GM19328 (cell line): Measurements from ENCODE around the gene ANKRD29.

Experiments used
- ATAC-seq: cut with Tn5 transposase; IDR thresholded peaks from one replicate; pipeline ENCODE4 v1.9.1; 2021; ENCODE audit warnings: mild to moderate bottlenecking, moderate library complexity; ENCODE audit not compliant: unreplicated experiment

Gene ANKRD29, protein sequence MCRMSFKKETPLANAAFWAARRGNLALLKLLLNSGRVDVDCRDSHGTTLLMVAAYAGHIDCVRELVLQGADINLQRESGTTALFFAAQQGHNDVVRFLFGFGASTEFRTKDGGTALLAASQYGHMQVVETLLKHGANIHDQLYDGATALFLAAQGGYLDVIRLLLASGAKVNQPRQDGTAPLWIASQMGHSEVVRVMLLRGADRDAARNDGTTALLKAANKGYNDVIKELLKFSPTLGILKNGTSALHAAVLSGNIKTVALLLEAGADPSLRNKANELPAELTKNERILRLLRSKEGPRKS

DNA sequence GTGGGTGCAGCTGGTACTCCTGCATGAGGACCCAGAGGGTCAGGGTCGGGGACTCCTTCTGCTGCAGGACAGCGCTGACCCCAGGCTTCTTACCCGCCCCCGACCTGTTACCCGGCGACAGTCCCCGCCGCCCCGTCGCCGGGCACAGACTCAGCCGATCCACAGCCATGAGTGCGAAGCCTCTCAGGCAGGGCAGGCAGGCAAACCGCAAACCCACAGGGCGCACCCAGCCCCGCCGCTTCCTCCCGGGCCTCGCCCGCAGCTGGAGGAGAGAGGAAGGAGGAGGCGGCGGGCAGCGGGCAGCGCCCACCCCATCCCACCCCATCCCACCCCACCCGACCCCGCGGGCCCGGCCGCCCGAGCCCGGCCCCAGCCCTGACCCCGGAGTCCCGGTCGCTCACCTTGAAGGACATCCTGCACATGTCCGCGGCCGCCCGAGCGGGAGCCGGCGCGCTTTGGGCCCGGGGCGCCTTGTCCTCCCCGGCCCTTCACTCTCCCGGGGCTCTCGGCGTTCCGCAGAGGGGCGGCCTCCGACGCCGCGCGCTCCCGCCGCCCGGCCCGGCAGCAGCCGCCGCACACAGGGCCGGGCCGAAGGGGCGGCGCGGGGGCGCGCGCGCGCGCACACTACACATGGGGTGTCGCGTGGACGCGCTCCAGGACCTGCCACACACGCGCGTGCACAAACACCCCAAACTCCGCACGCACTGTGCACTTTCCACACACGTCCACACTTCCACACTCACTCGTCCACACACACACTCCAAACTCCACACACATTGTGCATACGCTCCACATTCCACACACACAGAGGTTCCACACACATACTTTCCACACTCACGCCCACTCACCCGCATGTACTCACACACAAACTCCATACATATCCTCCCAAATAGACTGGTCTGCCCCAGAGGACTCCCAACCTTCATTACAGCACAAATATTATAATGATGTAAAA lies at the start of gene ANKRD29:
TSS of gene ANKRD29 (minus strand) at position 603 of the 955 bp plus-strand sequence. CDS start at position 422, 181 bp downstream.
- ATAC-seq = no peak

DNA sequence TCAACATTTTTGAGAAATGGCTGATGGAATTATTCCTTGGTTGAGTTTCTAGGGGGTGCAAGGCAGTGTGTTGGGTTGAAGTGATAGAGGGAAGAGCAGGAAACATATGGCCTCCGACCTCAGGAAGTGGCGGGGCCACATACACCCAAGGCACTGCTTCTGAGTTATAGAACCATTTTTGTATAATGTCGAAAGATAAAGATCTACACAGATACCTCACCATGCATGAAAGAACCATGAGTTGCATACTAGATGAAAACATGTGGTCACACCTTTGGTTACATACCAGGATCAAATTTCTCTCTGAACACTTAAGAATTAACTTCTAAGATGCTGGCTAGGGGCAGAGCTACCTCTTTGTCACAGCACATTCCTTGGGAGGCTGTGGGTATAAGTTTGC lies 49.7 kb upstream of the ANKRD29 start:
- ATAC-seq = no peak

DNA sequence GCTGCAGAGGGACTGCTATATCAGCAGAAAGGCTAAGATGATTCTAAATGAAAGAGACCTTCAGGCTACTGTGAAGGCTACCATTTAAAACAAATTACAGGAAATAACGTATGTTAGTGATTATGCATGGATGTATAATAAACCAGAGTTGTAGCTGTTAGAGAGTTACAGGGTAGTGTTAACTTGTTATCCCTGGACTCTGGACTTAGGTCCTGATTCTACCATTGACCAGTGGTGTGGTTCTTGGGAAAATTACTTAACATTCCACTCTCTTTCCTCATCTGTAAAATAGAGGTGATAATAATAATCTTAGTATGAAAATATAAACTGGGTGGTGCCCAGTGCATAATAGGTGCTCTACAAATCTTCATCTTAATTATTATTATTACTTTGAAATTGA lies 48.7 kb upstream of the ANKRD29 start:
- no peak for ATAC-seq

DNA sequence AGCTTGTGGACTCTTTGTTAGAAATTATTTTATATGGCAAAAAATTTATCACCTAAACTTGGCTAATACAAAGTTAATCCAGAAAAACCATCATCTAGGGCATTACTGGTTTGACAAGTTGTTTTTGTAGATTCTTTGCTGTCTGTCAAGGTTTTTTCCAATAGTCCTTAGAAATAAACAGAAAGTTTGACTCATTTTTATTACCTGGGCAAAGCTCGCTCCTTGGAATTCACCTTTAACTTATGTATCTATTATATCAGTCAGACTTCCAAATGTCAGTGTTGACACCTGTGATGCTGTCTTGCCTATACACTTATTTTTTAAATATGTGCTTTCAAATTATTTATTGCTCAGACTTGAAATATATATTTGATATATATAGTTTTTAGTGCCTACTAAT lies 48.2 kb upstream of the ANKRD29 start:
- no peak for ATAC-seq

DNA sequence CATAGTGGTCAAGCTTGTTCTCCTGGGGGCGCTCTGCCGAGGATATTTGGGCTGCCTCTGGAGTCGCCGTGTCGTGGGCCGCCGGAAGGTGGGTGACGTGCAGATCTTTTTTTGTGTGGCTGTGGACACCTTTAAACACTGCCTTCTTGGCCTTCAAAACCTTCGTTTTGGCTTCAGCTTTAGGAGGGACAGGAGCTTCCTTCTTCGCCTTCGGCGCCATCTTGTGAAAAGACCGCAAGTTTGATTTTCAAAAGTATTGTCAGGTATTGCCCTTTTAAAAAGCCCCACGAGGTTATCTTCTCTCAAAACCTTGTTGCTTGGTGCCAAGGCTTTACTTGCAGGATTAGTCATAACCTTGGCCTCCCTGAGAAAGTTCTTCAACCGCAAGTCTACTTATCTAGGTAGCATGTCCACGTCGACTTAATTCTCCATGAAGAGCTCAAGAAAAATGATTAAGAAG lies 47.4 kb upstream of the ANKRD29 start:
- no peak for ATAC-seq

DNA sequence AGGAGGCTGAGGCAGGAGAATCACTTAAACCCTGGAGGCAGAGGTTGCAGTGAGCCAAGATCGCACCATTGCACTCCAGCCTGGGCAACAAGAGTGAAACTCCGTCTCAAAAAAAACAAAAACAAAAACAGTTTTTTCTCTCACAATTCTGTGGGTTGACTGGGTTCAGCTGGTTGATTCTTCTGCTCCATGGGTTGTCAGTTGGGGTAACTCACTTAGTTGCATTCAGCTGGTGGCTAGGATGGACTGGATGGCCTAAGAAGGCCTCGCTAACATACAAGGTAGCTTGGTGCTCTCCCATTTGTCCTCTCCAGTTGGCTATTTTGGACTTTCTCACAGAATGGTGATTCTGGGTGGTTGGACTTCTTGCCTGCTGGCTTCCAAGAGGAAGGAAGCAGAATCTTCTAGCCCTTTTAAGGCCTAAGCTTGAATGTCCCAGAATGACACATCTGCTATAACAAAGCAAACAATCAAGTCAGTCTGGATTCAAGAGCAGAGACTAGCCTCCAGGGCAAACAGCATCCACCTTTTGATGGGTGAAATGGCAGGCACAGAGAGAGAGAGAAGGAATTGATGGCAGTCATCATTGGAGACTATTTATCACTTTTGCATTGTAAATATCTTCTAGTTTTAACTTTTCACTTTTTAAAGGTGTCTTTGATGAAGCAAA lies 44.4 kb upstream of the ANKRD29 start:
- ATAC-seq = no peak

DNA sequence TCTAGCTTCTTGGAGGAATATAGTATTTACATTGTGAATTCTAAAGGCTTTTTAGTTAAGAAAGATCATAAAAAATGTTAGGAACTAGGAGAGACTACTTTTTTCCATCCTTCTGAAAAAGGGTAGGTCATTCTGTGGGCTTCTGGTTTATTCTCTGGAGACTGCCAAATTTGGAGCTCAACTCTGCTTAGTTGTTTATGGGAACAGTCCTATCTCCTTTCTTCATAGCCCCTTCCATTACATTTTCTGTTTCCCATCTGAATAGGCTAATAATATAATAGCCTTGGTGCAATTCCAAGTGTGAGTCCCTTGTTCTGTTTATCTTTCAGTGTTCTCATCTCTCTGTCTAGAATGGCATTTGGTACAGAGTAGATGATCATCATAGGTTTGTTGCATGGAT lies 42.1 kb upstream of the ANKRD29 start:
- no peak for ATAC-seq

DNA sequence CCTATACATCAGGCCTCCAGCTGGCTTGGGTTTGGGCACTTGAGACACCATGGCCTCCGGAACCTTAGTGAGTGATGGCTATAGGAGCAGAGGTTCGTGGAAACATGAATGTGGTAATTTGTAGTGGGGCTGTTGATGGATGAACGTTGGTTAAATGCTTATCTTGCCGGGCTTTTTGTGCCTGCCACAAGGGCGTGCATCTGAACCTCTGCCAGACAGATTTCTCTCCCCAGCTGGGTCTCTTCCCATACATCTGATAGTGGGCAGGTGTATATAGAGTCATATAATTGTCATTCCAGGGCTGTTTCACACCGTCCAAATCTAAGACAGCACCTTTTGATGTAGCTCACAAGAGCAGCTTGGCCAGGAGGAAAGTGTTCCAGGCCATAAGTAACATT lies 41.3 kb upstream of the ANKRD29 start:
- no peak for ATAC-seq

DNA sequence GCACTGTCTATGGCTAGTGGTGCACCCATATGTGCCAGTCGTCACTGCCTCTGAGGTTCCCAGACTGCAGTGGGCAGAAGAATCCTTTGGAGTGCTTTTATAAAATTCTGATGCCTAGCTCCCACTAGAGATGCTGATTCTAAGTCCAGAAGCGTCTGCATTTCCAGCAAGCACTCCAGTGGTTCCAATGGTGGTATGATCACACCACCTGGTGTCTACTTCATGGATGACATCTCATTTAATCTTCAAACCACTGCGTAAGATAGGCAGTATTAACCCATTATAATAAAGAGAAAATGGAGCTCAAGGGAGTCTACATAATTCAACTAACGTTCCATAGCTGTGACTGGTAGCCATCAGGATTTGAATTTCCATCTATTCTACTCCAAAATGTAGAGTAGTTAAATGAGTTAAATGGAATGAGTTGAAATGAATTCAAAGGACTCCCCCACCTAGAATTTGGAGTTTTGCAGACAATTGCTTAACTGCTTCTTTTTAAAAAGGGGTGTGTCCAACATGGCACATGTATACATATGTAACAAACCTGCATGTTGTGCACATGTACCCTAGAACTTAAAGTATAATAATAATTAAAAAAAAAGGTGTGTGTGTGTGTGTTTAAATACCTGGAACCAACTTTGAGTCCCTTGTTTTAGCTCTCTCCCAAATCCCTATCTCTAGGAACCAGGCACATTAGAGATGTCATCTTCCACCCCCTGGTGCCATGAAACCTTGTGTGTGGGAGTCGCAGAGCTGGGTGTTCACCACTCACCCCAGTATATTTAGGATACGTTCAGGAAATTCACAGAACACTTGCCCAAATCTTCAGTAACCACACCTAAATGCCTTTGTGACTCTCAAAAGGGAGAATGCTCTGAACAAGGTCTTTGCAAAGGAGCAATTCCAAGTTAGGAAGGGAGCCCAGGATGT lies 40.6 kb upstream of the ANKRD29 start:
- no peak for ATAC-seq

DNA sequence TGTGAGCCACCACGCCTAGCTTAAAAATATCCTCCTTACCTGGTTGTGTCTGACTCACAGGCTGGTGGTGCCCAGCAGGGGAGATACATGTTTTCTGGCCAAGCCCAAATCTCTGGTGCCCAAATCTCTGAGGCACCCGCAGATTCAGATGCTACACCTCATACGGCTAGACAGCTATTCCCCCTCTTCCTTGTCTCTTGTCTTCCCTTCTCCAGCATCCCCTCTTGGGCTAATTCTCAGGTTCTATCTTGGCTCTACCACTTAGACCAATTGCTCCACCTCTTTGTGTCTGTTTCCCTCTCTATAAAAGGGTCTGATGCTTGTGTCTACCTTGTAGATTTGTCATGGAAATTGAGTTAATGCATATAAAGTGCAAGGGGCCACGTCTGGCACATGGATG lies 39.9 kb upstream of the ANKRD29 start:
- ATAC-seq = no peak

DNA sequence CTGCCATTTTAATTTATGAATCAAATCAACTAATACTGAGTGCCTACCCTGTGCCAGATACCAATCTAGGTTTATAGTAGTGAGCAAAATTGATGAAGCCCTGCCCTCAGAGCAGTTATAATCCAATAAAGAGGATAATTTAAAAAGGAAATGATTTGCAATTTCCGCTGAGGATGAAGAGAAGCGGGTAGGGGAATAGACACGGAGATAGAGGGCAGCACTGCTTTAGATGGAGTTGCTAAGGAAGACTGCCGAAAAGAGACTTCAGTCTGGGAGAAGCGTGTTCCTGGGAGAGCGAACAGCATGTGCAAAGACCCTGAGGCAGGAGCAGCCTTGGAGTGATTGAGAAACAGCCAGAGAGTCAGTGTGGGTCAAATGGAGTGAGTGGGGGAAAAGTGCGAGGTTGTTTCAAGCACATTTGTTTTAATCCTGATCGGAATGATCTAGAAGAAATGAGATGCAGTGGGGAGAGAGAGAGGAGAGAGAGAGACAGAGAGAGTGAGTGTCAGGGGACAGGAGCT lies 38.9 kb upstream of the ANKRD29 start:
- ATAC-seq = no peak

DNA sequence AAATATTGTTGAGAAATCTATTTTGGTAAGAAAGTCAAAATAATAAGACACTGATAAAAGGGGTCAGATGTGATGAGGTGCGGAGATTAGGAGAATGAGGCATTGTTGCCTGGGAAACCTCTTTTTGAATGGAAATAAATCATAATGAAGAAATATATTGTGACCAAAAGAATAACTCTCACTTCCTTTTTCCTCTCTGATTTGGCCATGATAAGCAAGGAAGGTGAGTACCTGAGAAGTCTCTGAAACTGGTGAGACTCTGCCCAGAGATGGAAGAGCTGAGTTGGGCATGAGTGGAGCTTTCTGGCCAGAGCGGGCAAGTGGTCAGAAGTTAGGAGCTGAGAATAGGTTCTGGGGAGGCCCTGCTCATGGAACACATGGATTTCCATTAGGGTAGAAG lies 38.3 kb upstream of the ANKRD29 start:
- no peak for ATAC-seq

DNA sequence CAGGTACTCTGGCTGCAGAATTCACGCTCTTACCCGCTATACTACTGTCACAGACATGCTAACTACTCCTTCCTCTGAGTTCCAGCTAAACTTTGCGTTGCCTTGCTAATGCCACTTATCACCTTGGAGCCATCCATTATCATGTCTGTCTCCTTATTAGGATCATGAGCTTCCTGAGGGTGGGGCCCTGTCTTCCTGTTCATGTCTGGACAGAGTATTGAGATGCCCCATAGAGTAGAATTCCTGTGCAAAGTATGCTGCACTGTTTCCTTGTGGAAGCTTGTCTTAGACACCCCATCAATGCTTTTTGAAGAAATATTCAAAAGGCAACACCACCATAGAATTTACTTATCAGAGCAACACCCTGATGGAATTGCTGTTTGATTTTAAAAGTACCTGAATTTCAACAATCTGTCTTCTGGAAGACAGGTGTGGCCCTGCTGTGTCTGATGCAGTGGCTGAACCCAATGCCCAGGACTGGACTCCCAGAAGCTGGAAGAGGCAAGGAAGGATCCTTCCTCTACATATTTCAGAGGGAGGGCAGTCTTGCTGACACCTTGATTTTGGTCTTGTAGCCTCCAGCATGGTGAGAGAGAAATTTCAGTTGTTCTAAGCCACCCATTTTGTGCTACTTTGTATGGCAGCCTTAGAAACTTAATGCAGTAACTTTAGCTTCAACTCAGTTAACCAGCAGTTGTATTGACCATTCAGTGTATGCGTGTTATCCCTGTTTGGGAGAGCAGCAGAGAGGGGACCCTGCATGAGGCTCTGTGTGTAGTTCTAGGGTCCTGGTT lies 32.1 kb upstream of the ANKRD29 start:
- no peak for ATAC-seq

DNA sequence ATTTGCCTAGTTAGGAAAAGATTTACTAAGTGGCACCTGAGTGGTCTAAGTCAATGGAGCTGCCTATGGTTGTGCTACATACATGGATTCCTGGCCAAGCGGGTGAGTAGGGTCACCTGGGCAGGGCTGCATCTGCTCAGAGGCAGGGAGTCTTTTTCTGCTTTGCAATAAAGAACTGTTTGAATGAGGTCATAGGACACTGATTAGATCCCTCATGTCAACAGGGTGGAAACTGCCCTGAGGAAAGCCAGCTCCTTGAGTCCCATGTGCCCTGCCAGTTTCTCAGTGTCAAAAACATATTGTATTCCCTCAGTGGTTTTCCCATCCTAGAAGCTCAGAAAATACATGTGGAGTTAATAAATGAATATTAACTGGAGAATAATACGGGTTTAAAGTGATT lies 31.1 kb upstream of the ANKRD29 start:
- ATAC-seq = no peak

DNA sequence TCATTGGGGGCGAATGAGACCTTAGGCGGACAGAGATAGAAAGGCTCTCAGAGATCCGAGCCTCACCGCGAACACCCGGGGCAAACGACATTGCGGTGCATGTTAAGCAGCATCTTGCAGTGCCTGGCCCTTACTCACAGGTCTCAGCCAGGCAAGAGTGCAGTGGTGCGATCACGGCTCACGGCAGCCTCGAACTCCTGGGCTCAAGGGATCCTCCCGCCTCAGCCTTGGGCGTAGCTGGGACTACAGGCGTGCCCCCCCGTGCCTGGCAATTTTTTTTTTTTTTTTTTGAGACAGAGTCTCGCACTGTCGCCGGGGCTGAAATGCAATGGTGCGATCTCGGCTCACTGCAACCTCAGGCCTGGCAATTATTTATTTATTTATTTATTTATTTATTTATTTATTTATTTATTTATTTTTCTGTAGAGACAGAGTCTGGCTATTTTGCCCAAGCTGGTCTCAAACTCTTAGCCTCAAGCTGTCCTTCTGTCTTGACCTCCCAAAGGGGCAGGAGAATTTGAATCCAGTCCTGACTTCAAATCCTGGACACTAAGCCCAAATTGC lies 27.9 kb upstream of the ANKRD29 start:
- ATAC-seq = no peak

DNA sequence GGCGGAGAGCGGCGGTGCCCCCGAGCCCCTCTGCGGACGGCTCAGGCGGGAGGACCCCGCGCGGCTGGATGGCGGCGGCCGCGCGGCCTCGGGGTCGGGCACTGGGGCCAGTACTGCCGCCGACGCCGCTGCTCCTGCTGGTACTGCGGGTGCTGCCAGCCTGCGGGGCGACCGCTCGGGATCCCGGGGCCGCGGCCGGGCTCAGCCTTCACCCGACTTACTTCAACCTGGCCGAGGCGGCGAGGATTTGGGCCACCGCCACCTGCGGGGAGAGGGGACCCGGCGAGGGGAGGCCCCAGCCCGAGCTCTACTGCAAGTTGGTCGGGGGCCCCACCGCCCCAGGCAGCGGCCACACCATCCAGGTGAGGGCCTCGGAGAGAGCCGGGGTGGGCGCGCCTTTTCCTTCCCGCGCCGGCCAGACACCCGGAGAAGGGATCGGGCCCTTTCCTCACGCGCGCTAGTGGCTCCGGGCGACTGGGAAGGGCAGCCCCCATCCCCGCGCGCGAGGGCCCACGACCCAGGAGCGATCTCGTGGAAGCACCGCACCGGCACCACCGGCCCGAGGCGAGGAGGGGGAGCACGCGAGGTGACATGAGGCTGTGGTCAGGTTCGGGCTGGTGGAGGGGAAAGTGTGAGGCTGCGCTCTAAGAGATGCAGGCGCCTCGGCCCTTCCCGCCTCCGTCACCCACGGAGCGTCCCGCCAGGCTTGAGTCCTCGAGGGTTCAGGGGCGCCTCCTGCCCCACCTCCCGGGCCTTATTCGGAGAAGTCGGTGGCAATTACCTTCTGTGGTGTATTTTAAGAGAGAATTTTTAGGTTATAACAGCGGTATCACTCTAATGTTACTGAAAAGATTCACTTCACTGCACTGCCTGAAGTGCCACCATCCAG lies 27.1 kb upstream of the ANKRD29 start:
- ATAC-seq = no peak

DNA sequence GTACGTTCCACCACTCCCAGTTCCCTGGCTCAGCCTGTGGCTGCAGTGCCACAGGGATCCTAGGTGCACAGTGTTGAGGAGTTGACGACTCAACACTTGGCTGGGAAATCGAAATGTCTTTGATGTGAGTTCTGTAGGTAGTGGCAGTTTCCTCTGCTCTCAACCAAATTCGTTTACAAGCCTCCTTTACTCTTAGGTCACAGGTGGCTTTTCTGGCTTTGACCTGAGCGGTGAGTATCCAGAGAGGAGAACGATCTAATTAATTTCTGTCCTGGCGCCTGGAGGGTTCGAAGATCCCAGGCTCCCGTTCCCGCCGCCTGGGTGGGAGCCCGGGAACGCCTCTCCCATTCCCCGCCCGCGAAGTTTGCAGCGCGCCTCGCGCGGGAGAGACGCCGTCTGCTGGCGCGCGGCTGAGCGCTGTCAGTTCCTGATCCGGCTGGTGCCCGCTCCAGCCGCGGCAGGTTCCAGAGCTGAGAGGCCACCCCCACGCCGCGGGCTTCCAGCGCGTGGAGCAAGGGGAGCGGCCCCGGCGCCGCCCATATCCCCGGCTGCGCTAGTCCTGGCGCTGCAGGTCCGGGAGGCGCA lies 26.4 kb upstream of the ANKRD29 start, which contains the start of gene LAMA3:
TSS of gene LAMA3 (plus strand) at position 423 of the 585 bp plus-strand sequence. CDS start 231 bp downstream, outside the sequence.
- no peak for ATAC-seq
